Erythroblast (primary cell): Measurements from ENCODE around the gene FBXO33.

Source experiments
- GATA1 ChIP-seq: IDR thresholded peaks from 2 replicates; pipeline ENCODE4 v1.6.1; 2011; ENCODE audit warnings: low read depth, mild to moderate bottlenecking, control low read depth, low read length, moderate library complexity
- POLR2A ChIP-seq: IDR thresholded peaks from 2 replicates; pipeline ENCODE4 v1.6.1; 2011; ENCODE audit warnings: mild to moderate bottlenecking, low read length

DNA sequence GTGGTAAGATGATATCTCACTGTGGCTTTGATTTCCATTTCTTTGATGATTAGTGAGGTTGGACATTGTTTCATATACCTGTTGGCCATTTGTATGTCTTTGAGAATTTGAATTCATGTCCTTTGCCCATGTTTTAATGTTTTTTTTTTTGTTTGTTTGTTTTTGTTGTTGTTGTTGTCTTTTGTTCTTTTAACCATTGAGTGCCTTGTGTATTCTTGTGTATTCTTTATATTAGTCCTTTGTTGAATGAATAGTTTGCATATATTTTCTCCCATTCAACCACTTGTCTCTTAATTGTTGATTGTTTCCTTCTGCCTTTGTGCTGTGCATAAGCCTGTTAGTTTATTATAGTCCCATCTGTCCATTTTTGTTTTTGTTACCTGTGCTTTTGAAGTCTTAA is 71.9 kb downstream of the FBXO33 start:
- TF ChIP-seq POLR2A (no peak), GATA1 (no peak)
